OCI-LY3 (cell line): ENCODE results near the gene ARHGEF17.
"Not testable (repeated sequence)": the region's sequence is repeated elsewhere in the genome, so short reads cannot be mapped to it uniquely, and the experiment has no call there.

Experiments
- H2AFZ ChIP-seq: fragments of 200-600, 300-600 bp; shearing (Covaris generic); 2 replicates; pipeline ENCODE4 v1.6.0; 2014; ENCODE audit warnings: antibody characterized with exemption, low read depth, low read length
- H3K27ac ChIP-seq: fragments of 200-600, 300-600 bp; sonication (generic); 2 replicates; pipeline ENCODE4 v1.5.1; 2014; ENCODE audit warnings: mild to moderate bottlenecking, low read length, moderate library complexity, mixed read lengths
- H3K27me3 ChIP-seq: fragments of 200-600, 300-600 bp; sonication (generic); 2 replicates; pipeline ENCODE4 v1.6.1; 2014; ENCODE audit warnings: low read depth, low read length, mixed read lengths
- H3K36me3 ChIP-seq: fragments of 200-600, 300-600 bp; sonication (generic); replicated peaks from 2 replicates; pipeline ENCODE3; 2014; ENCODE audit warnings: low read depth, low read length, mixed read lengths
- H3K4me1 ChIP-seq: fragments of 300-600, 200-600 bp; sonication (generic); 2 replicates; pipeline ENCODE4 v1.6.1; 2014; ENCODE audit warnings: low read length, mixed read lengths
- H3K4me2 ChIP-seq: fragments of 200-600, 300-600 bp; sonication (generic); 2 replicates; pipeline ENCODE4 v1.6.1; 2014; ENCODE audit warnings: low read length, mixed read lengths
- H3K4me3 ChIP-seq: fragments of 300-600, 200-600 bp; sonication (generic); 2 replicates; pipeline ENCODE4 v1.5.1; 2014; ENCODE audit warnings: antibody characterized with exemption, mild to moderate bottlenecking, low read length, moderate library complexity
- H3K79me2 ChIP-seq: fragments of 300-600, 200-600 bp; shearing (Covaris generic); 2 replicates; pipeline ENCODE4 v1.6.1; 2014; ENCODE audit warnings: mild to moderate bottlenecking, low read length, mixed read lengths
- H3K9ac ChIP-seq: fragments of 300-600, 200-600 bp; shearing (Covaris generic); 2 replicates; pipeline ENCODE4 v1.6.0; 2014; ENCODE audit warnings: mild to moderate bottlenecking, low read length, moderate library complexity
- H3K9me3 ChIP-seq: fragments of 200-600, 300-600 bp; shearing (Covaris generic); 2 replicates; pipeline ENCODE4 v1.6.1; 2014; ENCODE audit warnings: low read length, mixed read lengths; ENCODE audit not compliant: insufficient read depth
- H4K20me1 ChIP-seq: fragments of 200-600, 300-600 bp; sonication (generic); 2 replicates; pipeline ENCODE4 v1.6.1; 2016; ENCODE audit warnings: low read length, mixed read lengths; ENCODE audit not compliant: insufficient read depth
- EZH2phosphoT487 ChIP-seq: fragments of 200-600 bp; shearing (Covaris generic); IDR thresholded peaks from 2 replicates; pipeline ENCODE4 v1.6.1; 2018; ENCODE audit warnings: antibody characterized with exemption, mixed run types, low read depth
- TF ChIP-seq, protein P1 (sequence below): fragments of 200-600, 300-600 bp; sonication (generic); IDR thresholded peaks from 2 replicates; pipeline ENCODE4 v1.5.1; 2014; ENCODE audit warnings: antibody characterized with exemption, low read length, low read depth

The ARHGEF17 gene

DNA sequence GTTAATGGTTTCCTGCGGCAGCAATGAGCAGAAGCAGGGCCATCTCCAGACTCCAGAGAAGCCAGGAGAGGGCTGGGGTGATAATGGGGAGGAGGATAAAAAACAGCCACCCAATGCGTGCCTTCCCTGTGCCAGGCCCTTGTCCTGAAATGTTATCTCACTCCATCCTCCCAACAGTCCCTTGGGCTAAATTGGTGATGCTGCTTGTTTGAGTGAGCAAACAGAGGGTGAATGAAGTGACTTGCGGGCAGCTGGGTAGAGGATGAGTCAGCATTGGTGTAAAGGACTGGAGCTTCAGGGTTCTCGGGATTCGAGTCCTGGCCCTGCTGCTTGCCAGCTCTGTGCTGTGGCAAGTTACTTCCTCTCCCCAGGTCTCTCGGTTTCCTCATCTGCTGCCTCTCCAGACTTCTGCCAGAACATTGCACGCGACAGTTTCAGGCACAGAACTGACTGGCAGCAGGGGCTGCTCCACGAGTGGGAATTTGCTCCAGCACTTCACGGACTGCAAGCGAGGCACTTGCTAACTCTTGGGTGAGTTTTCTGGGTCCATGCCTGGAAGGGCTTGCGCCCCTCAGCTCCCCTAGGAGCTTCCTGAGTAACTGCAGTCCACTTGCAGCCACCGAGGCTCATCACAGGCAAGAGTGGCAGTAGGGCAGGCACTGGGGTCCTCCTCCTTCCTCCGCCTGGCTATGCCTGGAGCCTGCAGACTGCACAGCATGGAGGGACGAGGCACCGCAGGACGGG is 36.0 kb upstream of the ARHGEF17 start, which contains the start of gene P2RY6:
TSS of gene P2RY6 (plus strand) at position 403 of the 744 bp plus-strand sequence. CDS start 24,181 bp downstream, outside the sequence.
- peaks cover 34% of the 10 kb centered on the region for H3K36me3 ChIP-seq
- H4K20me1 ChIP-seq, result peaks cover 22% of the 10 kb centered on the region
- no peak within 1 kb of the TSS for H2AFZ ChIP-seq
- no peaks in the 10 kb centered on the region for H3K9me3 ChIP-seq
- TF ChIP-seq, protein P1, sequence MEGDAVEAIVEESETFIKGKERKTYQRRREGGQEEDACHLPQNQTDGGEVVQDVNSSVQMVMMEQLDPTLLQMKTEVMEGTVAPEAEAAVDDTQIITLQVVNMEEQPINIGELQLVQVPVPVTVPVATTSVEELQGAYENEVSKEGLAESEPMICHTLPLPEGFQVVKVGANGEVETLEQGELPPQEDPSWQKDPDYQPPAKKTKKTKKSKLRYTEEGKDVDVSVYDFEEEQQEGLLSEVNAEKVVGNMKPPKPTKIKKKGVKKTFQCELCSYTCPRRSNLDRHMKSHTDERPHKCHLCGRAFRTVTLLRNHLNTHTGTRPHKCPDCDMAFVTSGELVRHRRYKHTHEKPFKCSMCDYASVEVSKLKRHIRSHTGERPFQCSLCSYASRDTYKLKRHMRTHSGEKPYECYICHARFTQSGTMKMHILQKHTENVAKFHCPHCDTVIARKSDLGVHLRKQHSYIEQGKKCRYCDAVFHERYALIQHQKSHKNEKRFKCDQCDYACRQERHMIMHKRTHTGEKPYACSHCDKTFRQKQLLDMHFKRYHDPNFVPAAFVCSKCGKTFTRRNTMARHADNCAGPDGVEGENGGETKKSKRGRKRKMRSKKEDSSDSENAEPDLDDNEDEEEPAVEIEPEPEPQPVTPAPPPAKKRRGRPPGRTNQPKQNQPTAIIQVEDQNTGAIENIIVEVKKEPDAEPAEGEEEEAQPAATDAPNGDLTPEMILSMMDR, result 0 out of 2 replicates have a peak, but pooled peaks have one; percentile 7
- no peak for TF ChIP-seq EZH2phosphoT487
- peaks cover 79% of the 10 kb centered on the region for H3K4me1 ChIP-seq
- H3K4me2 ChIP-seq, result peak within 1 kb of the TSS; percentile 89
- H3K79me2 ChIP-seq, result peaks cover 84% of the 10 kb centered on the region
- H3K27ac ChIP-seq, result peak within 1 kb of the TSS; percentile 94
- H3K4me3 ChIP-seq, result peak within 1 kb of the TSS; percentile 86
- H3K9ac ChIP-seq, result peak within 1 kb of the TSS; percentile 92
- H3K27me3 ChIP-seq, result no peaks in the 10 kb centered on the region

DNA sequence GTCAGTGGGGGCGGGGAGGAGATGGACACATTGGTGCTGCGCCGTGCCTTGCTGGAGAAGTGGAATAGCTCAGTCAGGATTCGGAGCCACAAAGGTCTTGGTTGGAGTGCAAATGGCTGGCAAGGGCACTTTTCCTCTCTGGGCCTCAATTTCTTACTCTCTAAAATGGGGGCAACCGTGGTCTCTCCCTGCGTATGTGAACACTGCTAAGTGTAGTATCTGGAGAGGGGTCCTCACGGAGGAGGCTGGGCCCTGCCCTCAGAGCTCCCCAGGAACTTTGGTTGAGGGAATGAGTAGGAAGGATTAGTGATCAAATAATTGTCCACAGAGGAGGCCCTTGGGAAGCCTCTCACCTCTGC is 35.4 kb upstream of the ARHGEF17 start:
- Histone ChIP-seq H3K4me1 (peaks cover 74% of the 10 kb centered on the region), H3K27me3 (no peaks in the 10 kb centered on the region), H4K20me1 (peaks cover 25% of the 10 kb centered on the region), H3K79me2 (peaks cover 89% of the 10 kb centered on the region), H3K36me3 (peaks cover 40% of the 10 kb centered on the region), H3K4me3 (peak overlapping the region; percentile 86), H3K9ac (peak overlapping the region; percentile 92), H3K4me2 (peak overlapping the region; percentile 89), H2AFZ (no peak overlapping the region), H3K9me3 (no peaks in the 10 kb centered on the region), H3K27ac (peak overlapping the region; percentile 94)
- TF ChIP-seq EZH2phosphoT487, result no peak
- TF ChIP-seq, protein P1, result no peak

DNA sequence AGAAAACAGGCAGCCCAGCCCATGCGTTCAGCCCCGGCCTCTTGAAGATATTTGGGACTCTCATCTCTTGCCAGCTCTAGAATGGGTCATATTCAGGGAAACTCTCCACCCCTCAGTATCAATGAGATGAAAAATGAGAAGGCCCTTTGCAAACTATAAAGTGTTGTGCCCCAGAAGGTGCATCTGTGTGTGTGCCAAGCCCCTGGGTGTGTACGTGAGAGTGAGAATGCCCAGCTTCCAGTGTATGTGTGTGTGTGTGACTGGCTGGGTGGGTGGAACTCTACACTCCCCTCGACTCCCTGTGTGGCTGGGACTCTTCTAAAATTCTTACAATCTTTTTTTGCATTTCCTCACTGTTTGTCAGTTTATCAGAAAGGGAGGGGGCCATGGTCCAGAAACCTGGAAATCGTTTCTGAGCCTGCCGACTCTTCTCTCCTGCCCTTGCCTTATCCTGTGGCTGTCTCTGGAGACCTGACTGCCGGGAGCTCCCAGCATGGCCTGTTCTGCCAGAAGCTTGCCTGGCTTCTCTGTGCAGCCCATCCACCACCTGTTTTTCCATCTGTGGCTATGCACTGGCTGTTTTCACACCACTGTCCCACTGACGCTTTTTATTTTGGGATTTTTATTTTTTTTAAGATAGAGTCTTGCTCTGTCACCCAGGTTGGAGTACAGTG is 34.7 kb upstream of the ARHGEF17 start:
- Histone ChIP-seq H3K27me3 (no peaks in the 10 kb centered on the region), H3K27ac (peak overlapping the region; percentile 94), H3K79me2 (peaks cover 96% of the 10 kb centered on the region), H2AFZ (no peak overlapping the region), H3K4me2 (peak overlapping the region; percentile 89), H3K9me3 (no peaks in the 10 kb centered on the region), H3K4me1 (peaks cover 67% of the 10 kb centered on the region), H3K9ac (peak overlapping the region; percentile 92), H3K36me3 (peaks cover 42% of the 10 kb centered on the region), H4K20me1 (peaks cover 28% of the 10 kb centered on the region), H3K4me3 (peak overlapping the region; percentile 86)
- TF ChIP-seq, protein P1, result no peak
- no peak for TF ChIP-seq EZH2phosphoT487

DNA sequence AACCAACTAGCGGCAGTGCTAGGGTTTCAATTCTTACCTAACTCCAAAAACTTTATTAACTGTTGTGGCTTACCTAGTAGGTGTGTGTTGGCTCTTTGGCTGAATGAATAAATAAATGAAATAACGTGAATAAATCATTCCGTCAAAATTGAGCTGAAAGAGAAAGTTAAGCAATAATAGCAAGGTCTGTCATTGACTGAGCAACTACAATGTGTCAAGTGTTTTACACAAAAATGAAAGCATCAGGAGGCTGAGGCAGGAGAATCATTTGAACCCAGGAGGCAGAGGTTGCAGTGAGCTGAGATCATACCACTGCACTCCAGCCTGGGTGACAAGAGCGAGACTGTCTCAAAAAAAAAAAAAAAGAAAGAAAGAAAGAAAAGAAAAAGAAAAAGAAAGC is 33.9 kb upstream of the ARHGEF17 start:
- Histone ChIP-seq H4K20me1 (peaks cover 37% of the 10 kb centered on the region), H3K4me2 (peak overlapping the region; percentile 89), H3K27ac (peak overlapping the region; percentile 94), H3K36me3 (peaks cover 50% of the 10 kb centered on the region), H3K4me3 (peak overlapping the region; percentile 86), H3K9ac (peak overlapping the region; percentile 92), H3K79me2 (peaks cover 98% of the 10 kb centered on the region), H3K4me1 (peaks cover 58% of the 10 kb centered on the region)
- not testable (repeated sequence) for H3K9me3 ChIP-seq, H2AFZ ChIP-seq, H3K27me3 ChIP-seq
